Spinal cord (tissue), 10 donors: ENCODE results near the gene TTC12. TPM values are rescaled to one million over a fixed set of nuclear protein-coding genes. Genes with fewer than 3 reads are reported as not detected.

ENCODE experiments used
- DNase-seq, 6 donors: peaks; one replicate each; pipeline versions ENCODE4 v3.0.0 to v3.0.0-alpha.2; 2013 to 2015; ENCODE audit warnings: low spot score in 6 of 6, low read depth in 4 of 6
- H3K27ac ChIP-seq: one replicate; pipeline ENCODE4 v1.5.1; 2013; ENCODE audit warnings: low read depth, low read length, control low read depth
- H3K27me3 ChIP-seq: one replicate; pipeline ENCODE4 v1.6.1; 2013; ENCODE audit warnings: low read length; ENCODE audit not compliant: control insufficient read depth, insufficient read depth
- H3K36me3 ChIP-seq: one replicate; pipeline ENCODE4 v1.6.1; 2013; ENCODE audit warnings: low read length; ENCODE audit not compliant: control insufficient read depth, insufficient read depth
- H3K4me1 ChIP-seq: one replicate; pipeline ENCODE4 v1.6.1; 2013; ENCODE audit warnings: low read length; ENCODE audit not compliant: control insufficient read depth, insufficient read depth
- H3K4me3 ChIP-seq: one replicate; pipeline ENCODE4 v1.5.1; 2013; ENCODE audit warnings: low read depth, low read length, control low read depth
- H3K9me3 ChIP-seq: one replicate; pipeline ENCODE4 v1.6.1; 2013; ENCODE audit warnings: low read length; ENCODE audit not compliant: control insufficient read depth, insufficient read depth
- WGBS: methylation state at CpG from one replicate; pipeline ENCODE4 v1.1.5; 2013; ENCODE audit warnings: missing lambda C conversion rate; ENCODE audit not compliant: insufficient coverage; 5-methylcytosine and 5-hydroxymethylcytosine counted together
- polyA plus RNA-seq, 2 donors: library from polyadenylated mRNA; unstranded; fragments of 120-200 nt; gene quantifications; one replicate each; pipeline ENCODE4 v1.2.1, GENCODE V29; 2013; ENCODE audit not compliant: insufficient read length in 2 of 2
- total RNA-seq, 2 donors: library from RNA; depleted of rRNA in 1 of 2; stranded (reverse); fragments of 120-200 nt in 1 of 2; fragments of >200 nt in 1 of 2; gene quantifications; one replicate each; pipeline versions ENCODE4 v1.2.3 to v1.2.4, GENCODE V29; 2013 to 2014
- donor health status: healthy.

TTC12 gene
- total and polyA plus RNA-seq, 4 donors, result 11.4 to 16.7 (median 12.8) TPM

GRCh38 chr11:113377681-113378412 is 63.5 kb downstream of the TTC12 start:
- 54% methylated on average over 6 of the region's 7 CpGs for WGBS

GRCh38 chr11:113378692-113379091 is 64.3 kb downstream of the TTC12 start:
- no CpG with 5 or more reads among the region's 1 CpG for WGBS
- H3K36me3 ChIP-seq, result no peaks in the 10 kb centered on the region
- H3K4me1 ChIP-seq, result no peaks in the 10 kb centered on the region
- H3K9me3 ChIP-seq, result no peaks in the 10 kb centered on the region
- H3K27me3 ChIP-seq, result no peaks in the 10 kb centered on the region
- DNase-seq, result no peak
- H3K27ac ChIP-seq, result no peak overlapping the region
- no peak overlapping the region for H3K4me3 ChIP-seq

More at GRCh38 chr11:113377681-113378412, 63.5 kb downstream of the TTC12 start:
- Histone ChIP-seq H3K36me3 (no peaks in the 10 kb centered on the region), H3K4me3 (no peak overlapping the region), H3K27ac (no peak overlapping the region), H3K9me3 (no peaks in the 10 kb centered on the region), H3K27me3 (no peaks in the 10 kb centered on the region), H3K4me1 (no peaks in the 10 kb centered on the region)
- DNase-seq, result peak in 1 of 6 donors; percentile 93

GRCh38 chr11:113382121-113382520 is 67.7 kb downstream of the TTC12 start:
- H3K27ac ChIP-seq, result no peak overlapping the region
- no peak overlapping the region for H3K4me3 ChIP-seq
- H3K4me1 ChIP-seq, result peaks cover 5% of the 10 kb centered on the region
- peaks cover 6% of the 10 kb centered on the region for H3K27me3 ChIP-seq
- DNase-seq, result no peak
- H3K9me3 ChIP-seq, result no peaks in the 10 kb centered on the region
- no peaks in the 10 kb centered on the region for H3K36me3 ChIP-seq

- Histone ChIP-seq H3K27me3 (peaks cover 20% of the 10 kb centered on the region), H3K4me1 (peaks cover 16% of the 10 kb centered on the region), H3K27ac (no peak overlapping the region), H3K36me3 (no peaks in the 10 kb centered on the region), H3K9me3 (no peaks in the 10 kb centered on the region), H3K4me3 (no peak overlapping the region)
- 78% methylated on average over 3 of the region's 3 CpGs for WGBS
- DNase-seq, result no peak
These were observed 70.2 kb downstream of the TTC12 start for GRCh38 chr11:113384551-113384950.

GRCh38 chr11:113385749-113386148 is 71.4 kb downstream of the TTC12 start:
- Histone ChIP-seq H3K4me3 (no peak overlapping the region), H3K4me1 (peaks cover 16% of the 10 kb centered on the region), H3K27ac (no peak overlapping the region), H3K36me3 (no peaks in the 10 kb centered on the region), H3K9me3 (no peaks in the 10 kb centered on the region), H3K27me3 (peaks cover 20% of the 10 kb centered on the region)
- 97% methylated on average over 3 of the region's 3 CpGs for WGBS
- no peak for DNase-seq

- Histone ChIP-seq H3K4me1 (peaks cover 16% of the 10 kb centered on the region), H3K9me3 (no peaks in the 10 kb centered on the region), H3K27ac (no peak overlapping the region), H3K36me3 (no peaks in the 10 kb centered on the region), H3K4me3 (no peak overlapping the region), H3K27me3 (peaks cover 20% of the 10 kb centered on the region)
- no peak for DNase-seq
- 78% methylated on average over 6 of the region's 6 CpGs for WGBS
These were observed 72.5 kb downstream of the TTC12 start for GRCh38 chr11:113386866-113387265.

- DNase-seq, result peak in 1 of 6 donors; percentile 27
- H3K4me1 ChIP-seq, result peaks cover 19% of the 10 kb centered on the region
- H3K27me3 ChIP-seq, result peaks cover 20% of the 10 kb centered on the region
- no peaks in the 10 kb centered on the region for H3K36me3 ChIP-seq
- no peak within 1 kb of the TSS for H3K4me3 ChIP-seq
- H3K27ac ChIP-seq, result no peak within 1 kb of the TSS
- 9% methylated on average over 45 of the region's 46 CpGs for WGBS
- no peaks in the 10 kb centered on the region for H3K9me3 ChIP-seq
These were observed 73.3 kb downstream of the TTC12 start, which contains the start of gene ANKK1 for GRCh38 chr11:113387605-113388211. Gene ANKK1 (plus strand): TSS chr11:113387779. CDS start chr11:113387885, 106 bp downstream.

- DNase-seq, result peak in 1 of 6 donors; percentile 25
- H3K9me3 ChIP-seq, result no peaks in the 10 kb centered on the region
- no CpG with 5 or more reads among the region's 3 CpGs for WGBS
- no peaks in the 10 kb centered on the region for H3K36me3 ChIP-seq
- no peak overlapping the region for H3K27ac ChIP-seq
- no peak overlapping the region for H3K4me3 ChIP-seq
- peaks cover 20% of the 10 kb centered on the region for H3K27me3 ChIP-seq
- peaks cover 19% of the 10 kb centered on the region for H3K4me1 ChIP-seq
These were observed 74.9 kb downstream of the TTC12 start for GRCh38 chr11:113389272-113389671.

GRCh38 chr11:113392236-113392921 is 78.0 kb downstream of the TTC12 start:
- Histone ChIP-seq H3K4me1 (peaks cover 12% of the 10 kb centered on the region), H3K27me3 (peaks cover 12% of the 10 kb centered on the region), H3K9me3 (no peaks in the 10 kb centered on the region), H3K27ac (no peak overlapping the region), H3K4me3 (no peak overlapping the region), H3K36me3 (no peaks in the 10 kb centered on the region)
- DNase-seq, result peak in 2 of 6 donors; percentile 23 to 76
- 60% methylated on average over 1 of the region's 3 CpGs for WGBS
